CD4-positive, alpha-beta T cell (primary cell): ENCODE data around the gene PIK3C2B. TPM values are rescaled to one million over a fixed set of nuclear protein-coding genes. Genes with fewer than 3 reads are reported as not detected.
A peak's percentile ranks its signal among the peaks of the same experiment; 100 is the strongest.

Source experiments
- ATAC-seq: fragments of 200-7000 bp; cut with Tn5 transposase; one replicate; pipeline ENCODE4 v1.10.0; 2022; ENCODE audit warnings: mild to moderate bottlenecking; ENCODE audit not compliant: poor library complexity
- CTCF ChIA-PET: fragments of 350-600 bp; sonication (Branson Sonifier 250); formaldehyde crosslinking; loops from one replicate; lab custom pipeline; 2021; ENCODE audit warnings: antibody characterized with exemption, inconsistent platforms; lab: Charles Lee
- POLR2A ChIA-PET: fragments of 350-600 bp; sonication (Branson Sonifier 250); formaldehyde crosslinking; loops from one replicate; lab custom pipeline; 2021; ENCODE audit warnings: antibody characterized with exemption, inconsistent platforms; lab: Charles Lee
- DNase-seq, 14 experiments: peaks; one replicate each; pipeline ENCODE4 v3.0.0-alpha.2; 2013 to 2020; ENCODE audit warnings: mixed read lengths in 2 of 14
- H3K27ac ChIP-seq, 2 donors: one replicate each; pipeline versions ENCODE4 v1.5.1 to v1.7.0; 2013; ENCODE audit warnings: low read length in 2 of 2, low read depth in 1 of 2, mild to moderate bottlenecking in 1 of 2
- H3K27me3 ChIP-seq, 2 experiments: 1 replicate in 1 of 2; 2 replicates in 1 of 2; pipeline versions ENCODE4 v1.6.1 to v1.7.0; 2013; ENCODE audit warnings: low read length in 2 of 2, control low read depth in 1 of 2, mild to moderate bottlenecking in 1 of 2, moderate library complexity in 1 of 2; ENCODE audit not compliant: insufficient read depth in 2 of 2, control insufficient read depth in 1 of 2
- H3K36me3 ChIP-seq: one replicate; pipeline ENCODE4 v1.6.1; 2013; ENCODE audit warnings: low read length, control low read depth; ENCODE audit not compliant: insufficient read depth
- H3K4me1 ChIP-seq: one replicate; pipeline ENCODE4 v1.6.1; 2013; ENCODE audit warnings: low read length, control low read depth; ENCODE audit not compliant: insufficient read depth
- H3K4me3 ChIP-seq: one replicate; pipeline ENCODE4 v1.5.1; 2013; ENCODE audit warnings: mild to moderate bottlenecking, low read length, moderate library complexity
- H3K9me3 ChIP-seq, 2 experiments: 1 replicate in 1 of 2; 2 replicates in 1 of 2; pipeline versions ENCODE4 v1.6.1 to v1.7.0; 2013; ENCODE audit warnings: low read length in 2 of 2, mild to moderate bottlenecking in 2 of 2, control low read depth in 1 of 2, moderate library complexity in 1 of 2; ENCODE audit not compliant: control insufficient read depth in 1 of 2, insufficient read depth in 1 of 2
- H3K27ac Mint-ChIP-seq: one replicate; pipeline ENCODE4 v1.8.0; 2020; ENCODE audit warnings: mixed read lengths
- H3K27me3 Mint-ChIP-seq: one replicate; pipeline ENCODE4 v1.8.0; 2021; ENCODE audit warnings: mixed read lengths
- H3K36me3 Mint-ChIP-seq: one replicate; pipeline ENCODE4 v1.8.0; 2021; ENCODE audit warnings: low read depth, mixed read lengths
- H3K4me1 Mint-ChIP-seq: one replicate; pipeline ENCODE4 v1.8.0; 2021; ENCODE audit warnings: low read depth, mixed read lengths
- H3K4me3 Mint-ChIP-seq: one replicate; pipeline ENCODE4 v1.8.0; 2020; ENCODE audit warnings: mild to moderate bottlenecking, mixed read lengths
- H3K9me3 Mint-ChIP-seq: one replicate; pipeline ENCODE4 v1.8.0; 2020; ENCODE audit warnings: mixed read lengths
- intact Hi-C, 2 experiments: fragments of 100-400 bp; cut with DNase I in 1 of 2; cut with micrococcal nuclease in 1 of 2; formaldehyde crosslinking; loops; one replicate each; pipeline versions ENCODE4 v1.15.1 to v1.9.0; 2023 to 2025; cut with DNase I, micrococcal nuclease
- total RNA-seq, 174 experiments: library from RNA in 2 of 174; stranded (reverse) in 2 of 174; gene quantifications; one replicate each; pipeline ENCODE4 v1.2.3 and lab custom pipeline; 2021 to 2026
- TF ChIP-seq, protein P1 (sequence below): fragments of 200-600 bp; IDR thresholded peaks from one replicate; pipeline ENCODE4 v1.8.0; 2022; ENCODE audit warnings: antibody characterized with exemption, mild to moderate bottlenecking

The PIK3C2B gene
- total RNA-seq, 2 experiments from 2014 or later: 25.5 to 27.1 TPM

- ATAC-seq: no peak
- ChIA-PET CTCF (interaction anchor here (1.2 kb wide), 1 partner anchor 22 kb away, joined by 7 read pairs; no protein-coding TSS in a partner anchor), POLR2A (interaction anchor here (0.7 to 5.8 kb wide), 4 partner anchors 11 to 34 kb away, joined by 3 to 41 read pairs (median 4); partner anchors contain the start of genes MDM4 and PIK3C2B)
- intact Hi-C loops: no loop called here
- peaks cover 53% of the 10 kb centered on the region for H3K4me1 Mint-ChIP-seq
- peaks cover 23% of the 10 kb centered on the region for H3K4me1 ChIP-seq
- no peak for DNase-seq
- peaks cover 95% of the 10 kb centered on the region for H3K36me3 Mint-ChIP-seq
- no peaks in the 10 kb centered on the region for H3K27me3 Mint-ChIP-seq
- TF ChIP-seq, protein P1, sequence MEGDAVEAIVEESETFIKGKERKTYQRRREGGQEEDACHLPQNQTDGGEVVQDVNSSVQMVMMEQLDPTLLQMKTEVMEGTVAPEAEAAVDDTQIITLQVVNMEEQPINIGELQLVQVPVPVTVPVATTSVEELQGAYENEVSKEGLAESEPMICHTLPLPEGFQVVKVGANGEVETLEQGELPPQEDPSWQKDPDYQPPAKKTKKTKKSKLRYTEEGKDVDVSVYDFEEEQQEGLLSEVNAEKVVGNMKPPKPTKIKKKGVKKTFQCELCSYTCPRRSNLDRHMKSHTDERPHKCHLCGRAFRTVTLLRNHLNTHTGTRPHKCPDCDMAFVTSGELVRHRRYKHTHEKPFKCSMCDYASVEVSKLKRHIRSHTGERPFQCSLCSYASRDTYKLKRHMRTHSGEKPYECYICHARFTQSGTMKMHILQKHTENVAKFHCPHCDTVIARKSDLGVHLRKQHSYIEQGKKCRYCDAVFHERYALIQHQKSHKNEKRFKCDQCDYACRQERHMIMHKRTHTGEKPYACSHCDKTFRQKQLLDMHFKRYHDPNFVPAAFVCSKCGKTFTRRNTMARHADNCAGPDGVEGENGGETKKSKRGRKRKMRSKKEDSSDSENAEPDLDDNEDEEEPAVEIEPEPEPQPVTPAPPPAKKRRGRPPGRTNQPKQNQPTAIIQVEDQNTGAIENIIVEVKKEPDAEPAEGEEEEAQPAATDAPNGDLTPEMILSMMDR: no peak
- H3K27me3 ChIP-seq: no peaks in the 10 kb centered on the region
- no peak overlapping the region for H3K4me3 Mint-ChIP-seq
- H3K27ac ChIP-seq: no peak overlapping the region
- H3K9me3 Mint-ChIP-seq: peaks cover 2% of the 10 kb centered on the region
- peaks cover 0 to 4% of the 10 kb centered on the region in 2 experiments for H3K9me3 ChIP-seq
- H3K36me3 ChIP-seq: peaks cover 96% of the 10 kb centered on the region
- H3K4me3 ChIP-seq: no peak overlapping the region
- peak overlapping the region; percentile 17 for H3K27ac Mint-ChIP-seq
Measured at GRCh38 chr1:204528677-204529076, 34.1 kb upstream of the PIK3C2B start.

- ATAC-seq (no peak), DNase-seq (no peak)
- Histone ChIP-seq H3K36me3 (peaks cover 96% of the 10 kb centered on the region), H3K9me3 (peaks cover 0 to 4% of the 10 kb centered on the region in 2 experiments), H3K4me1 (peaks cover 24% of the 10 kb centered on the region), H3K27me3 (no peaks in the 10 kb centered on the region), H3K27ac (no peak overlapping the region), H3K4me3 (no peak overlapping the region)
- Mint-ChIP-seq H3K36me3 (peaks cover 94% of the 10 kb centered on the region), H3K27me3 (no peaks in the 10 kb centered on the region), H3K27ac (peak overlapping the region; percentile 17), H3K9me3 (peaks cover 2% of the 10 kb centered on the region), H3K4me1 (peaks cover 56% of the 10 kb centered on the region), H3K4me3 (no peak overlapping the region)
- POLR2A ChIA-PET: interaction anchor here (0.7 to 5.8 kb wide), 4 partner anchors 11 to 34 kb away, joined by 3 to 41 read pairs (median 4); partner anchors contain the start of genes MDM4 and PIK3C2B
- intact Hi-C loops: no loop called here
- TF ChIP-seq, protein P1: no peak
- CTCF ChIA-PET: interaction anchor here (0.9 to 2.7 kb wide), 3 partner anchors 15 to 37 kb away, joined by 3 to 12 read pairs (median 4); no protein-coding TSS in a partner anchor
Measured at GRCh38 chr1:204528241-204528640, 33.6 kb upstream of the PIK3C2B start.

GRCh38 chr1:204524986-204525385 lies 30.4 kb upstream of the PIK3C2B start:
- TF ChIP-seq, protein P1: no peak
- peaks cover 50% of the 10 kb centered on the region for H3K4me1 ChIP-seq
- no peaks in the 10 kb centered on the region for H3K27me3 ChIP-seq
- Mint-ChIP-seq H3K4me3 (peak overlapping the region; percentile 7), H3K36me3 (peaks cover 82% of the 10 kb centered on the region), H3K4me1 (peaks cover 58% of the 10 kb centered on the region), H3K9me3 (peaks cover 2% of the 10 kb centered on the region), H3K27ac (peak overlapping the region; percentile 82), H3K27me3 (no peaks in the 10 kb centered on the region)
- no peak for ATAC-seq
- H3K36me3 ChIP-seq: peaks cover 63% of the 10 kb centered on the region
- no peak overlapping the region for H3K4me3 ChIP-seq
- H3K27ac ChIP-seq: no peak overlapping the region
- intact Hi-C loops: loop anchor here (2.0 to 5.0 kb wide), 2 partner anchors 18 to 37 kb away; no protein-coding TSS in a partner anchor
- no peak for DNase-seq
- POLR2A ChIA-PET: interaction anchor here (1.3 to 5.8 kb wide), 3 partner anchors 8 to 19 kb away, joined by 4 to 50 read pairs (median 41); partner anchors contain the start of gene MDM4
- H3K9me3 ChIP-seq: peaks cover 0 to 4% of the 10 kb centered on the region in 2 experiments
- CTCF ChIA-PET: interaction anchor here (1.0 to 2.2 kb wide), 5 partner anchors 20 to 79 kb away, joined by 3 to 7 read pairs (median 6); no protein-coding TSS in a partner anchor
